ENCODE measurements around the gene ARL6IP5.

GRCh38 chr3:69090021-69090420, 5.3 kb downstream of the ARL6IP5 start:
- TF ChIP-seq CTCF (IDR thresholded peaks at IDR 0.05) (no peak), POLR2A (IDR thresholded peaks at IDR 0.05) (no peak)
